ENCODE results near the gene FAM83B.

FAM83B gene

DNA sequence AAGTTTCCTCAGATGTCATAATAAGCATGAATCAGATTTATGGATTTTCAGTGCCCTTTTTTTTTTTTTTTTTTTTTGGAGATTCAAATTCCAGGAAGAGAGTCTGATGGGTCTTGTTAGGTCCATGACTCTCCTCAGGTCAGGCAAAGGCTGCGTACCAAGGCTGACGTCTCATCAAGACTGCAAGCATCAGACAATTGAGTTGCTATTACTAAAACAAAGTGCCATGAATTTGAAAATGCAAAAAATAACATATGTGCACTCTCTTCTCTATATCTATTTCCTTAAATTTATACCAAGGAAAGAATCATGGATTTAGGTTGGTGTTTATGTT is 134.7 kb downstream of the FAM83B start:
- DNase-seq (ENCODE audit: low spot score): no peak

DNA sequence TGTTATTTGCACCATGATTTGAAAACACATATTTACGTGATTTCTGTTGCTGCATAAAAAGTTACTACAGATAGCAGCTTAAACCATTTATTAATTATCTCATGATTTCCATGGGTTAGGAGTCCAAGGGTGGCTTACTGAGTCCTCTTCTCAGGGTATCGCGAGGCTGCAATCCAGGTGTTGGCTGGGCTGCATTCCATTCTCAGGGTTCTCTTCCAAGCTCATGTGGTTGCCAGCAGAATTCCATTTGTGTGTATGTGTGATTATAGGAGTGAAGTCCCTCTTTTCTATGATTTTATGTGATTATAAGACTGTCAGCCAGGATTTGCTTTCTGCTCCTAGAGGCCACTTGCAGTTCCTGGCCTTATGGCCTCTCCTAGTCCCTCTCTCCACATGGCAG is 135.1 kb downstream of the FAM83B start:
- no peak for DNase-seq (ENCODE audit: low spot score)

DNA sequence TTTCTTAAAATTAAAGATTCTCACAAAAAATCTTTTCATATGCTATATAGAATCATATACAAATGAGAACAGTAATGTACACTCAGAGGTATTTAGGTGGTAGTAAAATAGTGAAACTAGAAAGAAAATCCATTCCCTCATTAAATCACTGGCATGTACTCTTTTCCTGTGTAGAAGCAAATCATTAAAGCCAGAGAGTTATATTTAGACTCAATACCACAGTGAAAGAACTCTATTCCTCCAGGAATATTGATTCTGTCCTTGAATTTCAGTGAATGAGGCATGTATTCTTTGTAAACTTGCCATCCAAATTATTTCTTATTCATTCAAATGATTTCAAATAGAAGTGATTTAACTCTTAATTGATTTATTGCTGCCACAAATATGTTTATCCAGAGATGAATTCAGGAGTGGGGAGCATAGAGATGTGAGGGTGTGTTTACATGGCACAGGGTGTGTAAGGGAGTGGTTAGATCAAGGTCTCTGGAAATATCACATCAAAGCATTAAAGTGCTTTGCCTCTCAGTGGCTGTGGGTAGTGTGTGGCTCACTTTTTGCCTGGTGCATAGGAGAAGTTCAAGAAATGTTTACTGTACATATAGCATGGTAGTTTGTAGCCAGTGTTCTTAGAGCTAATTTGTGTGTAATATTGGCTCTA is 141.2 kb downstream of the FAM83B start:
- no peak for DNase-seq (ENCODE audit: low spot score)

DNA sequence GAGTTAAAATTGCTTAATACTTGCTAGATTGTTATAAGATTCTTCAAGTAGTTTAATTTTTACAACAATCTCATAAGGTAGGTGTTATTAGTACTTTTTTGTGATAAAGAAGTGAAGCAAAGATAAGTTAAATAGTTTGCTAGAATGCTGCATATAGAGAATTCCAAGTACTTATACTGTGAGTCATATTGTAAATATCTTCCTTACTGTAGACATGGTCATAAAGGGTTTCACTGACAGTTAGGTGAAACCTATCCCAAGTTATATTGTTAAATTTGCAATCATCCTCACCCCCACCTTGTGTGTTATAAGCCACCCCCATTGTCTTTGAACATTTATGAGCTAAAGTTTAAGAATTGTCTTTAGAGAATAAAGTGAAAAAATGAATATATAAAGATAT is 142.0 kb downstream of the FAM83B start:
- DNase-seq (ENCODE audit: low spot score): no peak

DNA sequence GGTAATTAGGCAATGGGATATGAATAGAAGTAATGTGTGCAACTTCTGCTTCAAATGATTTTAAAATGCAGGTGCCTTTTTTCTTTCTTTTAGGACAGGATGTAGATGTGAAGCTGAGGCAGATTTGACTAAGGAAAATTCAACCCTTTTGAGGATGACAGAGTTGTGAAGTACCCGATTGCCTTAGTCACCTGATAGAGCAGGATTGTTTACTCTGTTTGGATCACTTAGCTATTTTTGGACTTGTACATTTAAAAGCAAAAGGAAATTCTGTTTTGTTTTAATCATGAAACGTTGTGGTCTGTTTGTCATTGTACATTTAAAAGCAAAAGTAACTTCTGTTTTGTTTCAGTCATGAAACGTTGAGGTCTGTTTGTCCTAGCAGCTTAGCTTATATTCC is 143.4 kb downstream of the FAM83B start:
- no peak for DNase-seq (ENCODE audit: low spot score)
